Measurements from ENCODE around the gene COBL. TPM values are rescaled to one million over a fixed set of nuclear protein-coding genes. Genes with fewer than 3 reads are reported as not detected.

The COBL gene
- total and polyA plus RNA-seq, 9 of the 15 experiments (the other 6 are each of a cell fraction or from before 2014, with no cell fraction given): 0.01 to 2.4 (median 0.09) TPM; not detected in 3

DNA sequence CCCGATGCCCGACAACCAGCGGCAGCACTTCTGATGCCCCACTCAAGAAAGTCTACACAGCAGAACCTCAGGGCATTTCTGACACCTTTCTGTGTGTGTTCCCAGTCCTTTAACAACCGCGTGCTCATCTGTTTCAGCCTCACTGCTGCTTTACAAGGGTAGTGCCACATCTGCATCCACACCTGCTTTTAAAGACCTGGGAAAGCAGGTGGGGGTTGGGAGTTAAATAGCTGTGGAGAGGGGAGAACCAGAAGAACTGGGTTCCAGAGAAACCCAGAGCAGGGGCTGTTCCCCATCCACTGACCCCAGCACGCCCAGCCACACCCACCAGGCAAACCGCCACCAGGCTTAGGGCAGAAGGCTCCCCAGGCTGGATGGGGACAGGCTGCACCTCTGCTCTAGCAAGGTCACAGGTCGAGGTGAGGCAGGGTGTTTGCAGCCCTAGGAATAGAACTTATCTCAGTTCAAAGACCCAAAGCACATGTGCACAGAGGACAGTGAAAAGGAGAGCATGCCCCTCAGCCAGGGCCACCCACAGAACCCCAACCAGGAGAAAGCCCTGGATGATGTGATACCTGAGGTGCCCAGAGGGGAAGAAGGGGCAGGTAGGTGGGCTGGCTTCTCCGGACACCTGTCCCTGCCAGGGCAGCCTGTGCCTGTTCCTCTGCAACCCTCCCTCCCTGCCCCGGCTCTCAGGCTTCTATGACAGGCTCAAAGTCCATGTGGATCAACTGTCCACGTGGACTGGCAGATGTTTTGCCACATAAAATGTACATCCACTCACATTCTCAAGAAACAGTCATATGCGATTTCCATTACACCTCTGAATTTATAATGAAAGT is 51.3 kb downstream of the COBL start:
- 0% methylated on average over 11 of the region's 12 CpGs for WGBS (ENCODE audit: insufficient coverage, low coverage, missing lambda C conversion rate)
- 0 out of 2 replicates have a peak, but pooled peaks cover 3% of the 10 kb centered on the region for H4K20me1 ChIP-seq (replicated peaks; ENCODE audit: control insufficient read depth, insufficient read depth, low read length)
- ATAC-seq: no peak
- no peaks in the 10 kb centered on the region for H3K79me2 ChIP-seq (ENCODE audit: control insufficient read depth, insufficient read depth, low read length)
- TF ChIP-seq SMARCB1 (IDR thresholded peaks at IDR 0.05; ENCODE audit: insufficient read length, low read depth) (no peak), ZNF668 (CRISPR knock-in tag; IDR thresholded peaks at IDR 0.05) (no peak), ZFP36 (IDR thresholded peaks at IDR 0.05; ENCODE audit: low read depth, low read length, partially characterized antibody) (no peak), SRSF7 (optimal IDR thresholded peaks at IDR 0.05; ENCODE audit: low read depth, low read length) (no peak), ETS2 (tag; IDR thresholded peaks at IDR 0.05; ENCODE audit: borderline replicate concordance, poor library complexity, severe bottlenecking) (no peak), MCM5 (IDR thresholded peaks at IDR 0.05; ENCODE audit: low read depth) (no peak), ZNF274 (IDR thresholded peaks at IDR 0.05; ENCODE audit: borderline replicate concordance, low read depth, low read length) (no peak), YY1 (IDR thresholded peaks at IDR 0.05; ENCODE audit: borderline replicate concordance in 1 of 3, control insufficient read depth in 1 of 3, extremely low read depth in 1 of 3, insufficient read depth in 3 of 3, insufficient read length in 1 of 3, insufficient replicate concordance in 2 of 3, low read depth in 1 of 3, low read length in 2 of 3) (no peak), FUS (optimal IDR thresholded peaks at IDR 0.05; ENCODE audit: low read depth, low read length) (no peak)
- TF ChIP-seq, protein P1, sequence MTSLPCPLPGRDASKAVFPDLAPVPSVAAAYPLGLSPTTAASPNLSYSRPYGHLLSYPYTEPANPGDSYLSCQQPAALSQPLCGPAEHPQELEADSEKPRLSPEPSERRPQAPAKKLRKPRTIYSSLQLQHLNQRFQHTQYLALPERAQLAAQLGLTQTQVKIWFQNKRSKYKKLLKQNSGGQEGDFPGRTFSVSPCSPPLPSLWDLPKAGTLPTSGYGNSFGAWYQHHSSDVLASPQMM (CRISPR knock-in tag; IDR thresholded peaks at IDR 0.05): no peak
- no peak overlapping the region for H3K9ac ChIP-seq (ENCODE audit: insufficient read depth in 1 of 2, low read depth in 2 of 2, low read length in 2 of 2)
- H3K36me3 ChIP-seq (ENCODE audit: control insufficient read depth, insufficient read depth, low read length): no peaks in the 10 kb centered on the region
- no peak overlapping the region for H3K27ac ChIP-seq (ENCODE audit: extremely low read depth, low read depth, low read length)
- BruUV-seq (replicated peaks): no TSS peak
- H3K4me3 ChIP-seq: no peak overlapping the region
- no peak for DNase-seq (ENCODE audit: extremely low read depth in 1 of 4, low spot score in 3 of 4)
- in situ Hi-C loops (cut with MboI) (no loop called here), intact Hi-C loops (cut with micrococcal nuclease) (no loop called here)
- H3K9me3 ChIP-seq (replicated peaks; ENCODE audit: control insufficient read depth, insufficient read depth, low read depth, low read length): no peaks in the 10 kb centered on the region
- FAIRE-seq: no peak
- H2AFZ ChIP-seq (ENCODE audit: low read depth, low read length): no peak overlapping the region
- POLR2A ChIA-PET: no interaction called here
- H3K9me1 ChIP-seq (ENCODE audit: control insufficient read depth, insufficient read depth, low read length): no peaks in the 10 kb centered on the region
- H3K27me3 ChIP-seq (ENCODE audit: control insufficient read depth in 2 of 2, insufficient read depth in 2 of 2, low read length in 2 of 2): peaks cover 8 to 45% of the 10 kb centered on the region in 2 experiments; a peak in 4 of 5 replicates
- H3K4me1 ChIP-seq (replicated peaks in 1 of 2; ENCODE audit: control insufficient read depth in 2 of 2, insufficient read depth in 2 of 2, low read length in 2 of 2): no peaks in the 10 kb centered on the region
- CTCF ChIA-PET (ENCODE audit: low intra/inter-chr PET ratio): no interaction called here
- H3K4me2 ChIP-seq (ENCODE audit: insufficient read depth, low read length): no peak overlapping the region
